ENCODE data around the gene SAMD5. TPM values are rescaled to one million over a fixed set of nuclear protein-coding genes. Genes with fewer than 3 reads are reported as not detected.

SAMD5 gene
- total and polyA plus RNA-seq, 9 of the 15 experiments (the other 6 are each of a cell fraction or from before 2014, with no cell fraction given) = 0.15 to 0.91 (median 0.55) TPM

DNA sequence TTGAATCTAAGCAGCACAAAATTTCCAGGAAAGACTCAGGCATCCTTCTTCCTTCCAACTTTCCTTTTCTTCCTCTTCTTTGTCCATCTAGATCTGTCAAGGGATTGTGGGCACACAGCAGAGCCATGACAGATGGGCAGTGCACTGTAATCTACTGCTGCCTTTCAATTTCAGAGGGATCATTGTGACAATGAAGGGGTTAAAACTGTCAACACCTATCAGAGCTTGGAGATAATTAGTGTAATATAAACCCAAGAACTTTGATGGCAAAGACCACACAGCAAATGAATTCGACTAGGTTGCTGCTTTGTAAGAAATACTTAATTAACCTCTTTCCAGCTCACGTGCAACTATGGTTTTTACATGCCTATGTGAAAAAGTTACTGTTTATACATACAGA, 55.0 kb downstream of the SAMD5 start (continued):
- TF ChIP-seq, protein P1, sequence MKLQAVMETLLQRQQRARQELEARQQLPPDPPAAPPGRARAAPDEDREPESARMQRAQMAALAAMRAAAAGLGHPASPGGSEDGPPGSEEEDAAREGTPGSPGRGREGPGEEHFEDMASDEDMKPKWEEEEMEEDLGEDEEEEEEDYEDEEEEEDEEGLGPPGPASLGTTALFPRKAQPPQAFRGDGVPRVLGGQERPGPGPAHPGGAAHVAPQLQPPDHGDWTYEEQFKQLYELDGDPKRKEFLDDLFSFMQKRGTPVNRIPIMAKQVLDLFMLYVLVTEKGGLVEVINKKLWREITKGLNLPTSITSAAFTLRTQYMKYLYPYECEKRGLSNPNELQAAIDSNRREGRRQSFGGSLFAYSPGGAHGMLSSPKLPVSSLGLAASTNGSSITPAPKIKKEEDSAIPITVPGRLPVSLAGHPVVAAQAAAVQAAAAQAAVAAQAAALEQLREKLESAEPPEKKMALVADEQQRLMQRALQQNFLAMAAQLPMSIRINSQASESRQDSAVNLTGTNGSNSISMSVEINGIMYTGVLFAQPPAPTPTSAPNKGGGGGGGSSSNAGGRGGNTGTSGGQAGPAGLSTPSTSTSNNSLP (IDR thresholded peaks at IDR 0.05; ENCODE audit: borderline replicate concordance, low read depth, low read length) = no peak
- no peak for TF ChIP-seq NR2C2 (CRISPR knock-in tag; IDR thresholded peaks at IDR 0.05)
- no peak for TF ChIP-seq NR2C2 (tag; IDR thresholded peaks at IDR 0.05)
- TF ChIP-seq, protein P2, sequence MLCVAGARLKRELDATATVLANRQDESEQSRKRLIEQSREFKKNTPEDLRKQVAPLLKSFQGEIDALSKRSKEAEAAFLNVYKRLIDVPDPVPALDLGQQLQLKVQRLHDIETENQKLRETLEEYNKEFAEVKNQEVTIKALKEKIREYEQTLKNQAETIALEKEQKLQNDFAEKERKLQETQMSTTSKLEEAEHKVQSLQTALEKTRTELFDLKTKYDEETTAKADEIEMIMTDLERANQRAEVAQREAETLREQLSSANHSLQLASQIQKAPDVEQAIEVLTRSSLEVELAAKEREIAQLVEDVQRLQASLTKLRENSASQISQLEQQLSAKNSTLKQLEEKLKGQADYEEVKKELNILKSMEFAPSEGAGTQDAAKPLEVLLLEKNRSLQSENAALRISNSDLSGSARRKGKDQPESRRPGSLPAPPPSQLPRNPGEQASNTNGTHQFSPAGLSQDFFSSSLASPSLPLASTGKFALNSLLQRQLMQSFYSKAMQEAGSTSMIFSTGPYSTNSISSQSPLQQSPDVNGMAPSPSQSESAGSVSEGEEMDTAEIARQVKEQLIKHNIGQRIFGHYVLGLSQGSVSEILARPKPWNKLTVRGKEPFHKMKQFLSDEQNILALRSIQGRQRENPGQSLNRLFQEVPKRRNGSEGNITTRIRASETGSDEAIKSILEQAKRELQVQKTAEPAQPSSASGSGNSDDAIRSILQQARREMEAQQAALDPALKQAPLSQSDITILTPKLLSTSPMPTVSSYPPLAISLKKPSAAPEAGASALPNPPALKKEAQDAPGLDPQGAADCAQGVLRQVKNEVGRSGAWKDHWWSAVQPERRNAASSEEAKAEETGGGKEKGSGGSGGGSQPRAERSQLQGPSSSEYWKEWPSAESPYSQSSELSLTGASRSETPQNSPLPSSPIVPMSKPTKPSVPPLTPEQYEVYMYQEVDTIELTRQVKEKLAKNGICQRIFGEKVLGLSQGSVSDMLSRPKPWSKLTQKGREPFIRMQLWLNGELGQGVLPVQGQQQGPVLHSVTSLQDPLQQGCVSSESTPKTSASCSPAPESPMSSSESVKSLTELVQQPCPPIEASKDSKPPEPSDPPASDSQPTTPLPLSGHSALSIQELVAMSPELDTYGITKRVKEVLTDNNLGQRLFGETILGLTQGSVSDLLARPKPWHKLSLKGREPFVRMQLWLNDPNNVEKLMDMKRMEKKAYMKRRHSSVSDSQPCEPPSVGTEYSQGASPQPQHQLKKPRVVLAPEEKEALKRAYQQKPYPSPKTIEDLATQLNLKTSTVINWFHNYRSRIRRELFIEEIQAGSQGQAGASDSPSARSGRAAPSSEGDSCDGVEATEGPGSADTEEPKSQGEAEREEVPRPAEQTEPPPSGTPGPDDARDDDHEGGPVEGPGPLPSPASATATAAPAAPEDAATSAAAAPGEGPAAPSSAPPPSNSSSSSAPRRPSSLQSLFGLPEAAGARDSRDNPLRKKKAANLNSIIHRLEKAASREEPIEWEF (CRISPR knock-in tag; IDR thresholded peaks at IDR 0.05) = no peak
- TF ChIP-seq, protein P3, sequence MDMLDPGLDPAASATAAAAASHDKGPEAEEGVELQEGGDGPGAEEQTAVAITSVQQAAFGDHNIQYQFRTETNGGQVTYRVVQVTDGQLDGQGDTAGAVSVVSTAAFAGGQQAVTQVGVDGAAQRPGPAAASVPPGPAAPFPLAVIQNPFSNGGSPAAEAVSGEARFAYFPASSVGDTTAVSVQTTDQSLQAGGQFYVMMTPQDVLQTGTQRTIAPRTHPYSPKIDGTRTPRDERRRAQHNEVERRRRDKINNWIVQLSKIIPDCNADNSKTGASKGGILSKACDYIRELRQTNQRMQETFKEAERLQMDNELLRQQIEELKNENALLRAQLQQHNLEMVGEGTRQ (CRISPR knock-in tag; IDR thresholded peaks at IDR 0.05) = no peak
- TF ChIP-seq, protein P4, sequence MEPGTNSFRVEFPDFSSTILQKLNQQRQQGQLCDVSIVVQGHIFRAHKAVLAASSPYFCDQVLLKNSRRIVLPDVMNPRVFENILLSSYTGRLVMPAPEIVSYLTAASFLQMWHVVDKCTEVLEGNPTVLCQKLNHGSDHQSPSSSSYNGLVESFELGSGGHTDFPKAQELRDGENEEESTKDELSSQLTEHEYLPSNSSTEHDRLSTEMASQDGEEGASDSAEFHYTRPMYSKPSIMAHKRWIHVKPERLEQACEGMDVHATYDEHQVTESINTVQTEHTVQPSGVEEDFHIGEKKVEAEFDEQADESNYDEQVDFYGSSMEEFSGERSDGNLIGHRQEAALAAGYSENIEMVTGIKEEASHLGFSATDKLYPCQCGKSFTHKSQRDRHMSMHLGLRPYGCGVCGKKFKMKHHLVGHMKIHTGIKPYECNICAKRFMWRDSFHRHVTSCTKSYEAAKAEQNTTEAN (CRISPR knock-in tag; IDR thresholded peaks at IDR 0.05) = no peak

Measured in K562 (cell line).